Activated CD8-positive, alpha-beta memory T cell treated with anti-CD3 and anti-CD28 coated beads for 36 hours (primary cell): ENCODE data around the gene ZSCAN29. TPM values are rescaled to one million over a fixed set of nuclear protein-coding genes. Genes with fewer than 3 reads are reported as not detected.

ENCODE experiments used
- CTCF ChIA-PET: fragments of 350-600 bp; sonication (Branson Sonifier 250); formaldehyde crosslinking; loops from one replicate; lab custom pipeline; 2021; ENCODE audit warnings: antibody characterized with exemption; lab: Charles Lee
- POLR2A ChIA-PET: fragments of 350-600 bp; sonication (Branson Sonifier 250); formaldehyde crosslinking; loops from one replicate; lab custom pipeline; 2021; ENCODE audit warnings: antibody characterized with exemption; lab: Charles Lee
- total RNA-seq, 2 experiments: library from RNA; stranded (reverse); gene quantifications; one replicate each; pipeline ENCODE4 v1.2.3, GENCODE V29; 2021

ZSCAN29 gene
- total RNA-seq, 2 experiments from 2014 or later = 24.7 to 25.6 TPM

- POLR2A ChIA-PET = interaction anchor here (1.7 kb wide), 1 partner anchor 9 kb away, joined by 8 read pairs; the partner anchor contains the start of genes TUBGCP4 and ZSCAN29
- CTCF ChIA-PET = no interaction called here
These were observed 9.4 kb downstream of the ZSCAN29 start for GRCh38 chr15:43361313-43361903.

DNA sequence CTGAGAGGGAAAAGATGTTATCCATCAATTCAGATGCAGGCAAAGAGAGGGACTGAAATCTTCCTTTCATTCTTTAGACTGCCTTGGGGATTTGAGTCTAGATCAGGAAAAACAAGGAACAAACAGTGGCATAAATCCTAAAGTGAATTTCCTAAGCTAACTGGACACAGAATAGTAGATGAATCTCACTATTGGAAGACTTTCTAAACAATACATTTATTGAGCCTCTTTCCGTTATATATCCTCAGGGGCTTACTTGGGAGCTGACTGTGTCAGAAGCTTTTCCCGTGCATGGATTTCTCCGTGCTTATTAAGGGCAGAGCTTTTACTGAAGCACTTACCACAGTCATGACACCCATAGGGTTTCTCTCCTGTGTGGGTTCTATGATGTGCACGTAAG lies 10.0 kb downstream of the ZSCAN29 start:
- POLR2A ChIA-PET = interaction anchor here (1.7 kb wide), 1 partner anchor 10 kb away, joined by 8 read pairs; the partner anchor contains the start of genes TUBGCP4 and ZSCAN29
- CTCF ChIA-PET = no interaction called here

GRCh38 chr15:43352693-43353382 lies 18.0 kb downstream of the ZSCAN29 start:
- ChIA-PET CTCF (no interaction called here), POLR2A (no interaction called here)

DNA sequence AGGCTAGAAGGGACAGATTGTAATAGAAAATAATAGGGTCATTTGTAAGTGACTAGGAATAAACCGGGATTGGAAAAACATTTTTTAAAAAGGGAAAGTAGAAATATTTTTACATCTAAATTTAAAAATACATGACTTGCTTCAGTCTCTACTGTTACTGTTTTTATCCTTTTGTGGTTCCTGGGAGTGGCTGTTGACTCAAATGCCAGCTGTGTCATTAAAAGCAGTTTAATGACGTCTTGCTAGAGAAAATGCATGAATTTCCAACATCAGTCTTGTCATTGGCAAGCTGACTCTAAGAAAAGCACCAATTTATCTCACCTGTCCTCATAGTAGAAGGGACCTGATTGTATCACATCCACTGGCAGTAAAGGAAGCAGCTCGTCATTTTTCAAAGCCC lies 23.7 kb downstream of the ZSCAN29 start:
- ChIA-PET POLR2A (no interaction called here), CTCF (no interaction called here)

GRCh38 chr15:43346305-43346704 lies 24.5 kb downstream of the ZSCAN29 start:
- ChIA-PET POLR2A (no interaction called here), CTCF (no interaction called here)

DNA sequence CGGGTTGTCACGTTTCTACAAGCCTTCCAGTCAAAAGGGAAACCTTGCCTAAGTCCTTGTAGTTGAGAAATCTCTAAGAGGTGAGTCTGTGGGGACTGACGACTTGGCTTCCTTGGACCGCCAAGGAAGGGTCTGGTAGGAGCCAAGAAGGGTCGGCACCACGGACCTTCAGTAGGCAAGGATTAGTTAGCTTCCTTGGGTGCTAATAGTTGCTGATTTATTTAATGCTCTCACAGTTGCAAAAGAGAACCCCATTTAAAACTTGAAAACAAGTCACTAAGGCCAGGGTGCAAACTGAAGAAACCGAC lies 40.1 kb downstream of the ZSCAN29 start:
- POLR2A ChIA-PET = no interaction called here
- CTCF ChIA-PET = interaction anchor here (0.8 kb wide), 1 partner anchor 23 kb away, joined by 3 read pairs; no protein-coding TSS in a partner anchor

- CTCF ChIA-PET = interaction anchor here (0.8 kb wide), 1 partner anchor 23 kb away, joined by 3 read pairs; no protein-coding TSS in a partner anchor
These were observed 40.7 kb downstream of the ZSCAN29 start, which contains the start of gene LCMT2 for GRCh38 chr15:43329960-43330779. LCMT2 (minus strand) TSS chr15:43330573; CDS start chr15:43330489, 84 bp downstream.

GRCh38 chr15:43329217-43329959 lies 41.5 kb downstream of the ZSCAN29 start:
- CTCF ChIA-PET = no interaction called here
- POLR2A ChIA-PET = interaction anchor here (0.6 to 0.7 kb wide), 2 partner anchors 303 to 409 kb away, joined by 3 read pairs; no protein-coding TSS in a partner anchor

More at GRCh38 chr15:43329960-43330779, 40.7 kb downstream of the ZSCAN29 start, which contains the start of gene LCMT2:
- POLR2A ChIA-PET = interaction anchor here (0.7 kb wide), 1 partner anchor 410 kb away, joined by 3 read pairs; no protein-coding TSS in a partner anchor

- CTCF ChIA-PET = no interaction called here
These were observed 45.7 kb downstream of the ZSCAN29 start for GRCh38 chr15:43325039-43325684.

GRCh38 chr15:43318990-43319771 lies 51.7 kb downstream of the ZSCAN29 start:
- CTCF ChIA-PET = no interaction called here
- POLR2A ChIA-PET = no interaction called here

More at GRCh38 chr15:43325039-43325684, 45.7 kb downstream of the ZSCAN29 start:
- POLR2A ChIA-PET = no interaction called here

- ChIA-PET CTCF (no interaction called here), POLR2A (no interaction called here)
These were observed 53.2 kb downstream of the ZSCAN29 start for GRCh38 chr15:43317566-43318184.

DNA sequence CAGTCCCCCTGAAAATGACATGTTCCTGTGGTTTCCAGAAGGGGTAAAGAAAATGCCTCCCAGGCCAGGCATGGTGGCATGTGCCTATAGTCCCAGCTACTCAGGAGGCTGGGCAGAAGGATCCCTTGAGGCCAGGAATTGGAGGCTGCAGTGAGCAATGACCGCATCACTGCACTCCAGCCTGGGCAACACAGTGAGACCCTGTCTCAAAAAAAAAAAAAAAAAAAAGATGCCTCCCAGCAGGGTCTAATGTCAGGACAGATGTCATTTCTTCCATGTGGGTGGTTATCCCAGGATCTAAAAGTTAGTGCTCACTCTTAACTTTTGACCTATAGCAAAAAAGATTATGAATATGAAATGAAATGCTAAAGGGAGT lies 53.9 kb downstream of the ZSCAN29 start:
- ChIA-PET POLR2A (no interaction called here), CTCF (no interaction called here)

DNA sequence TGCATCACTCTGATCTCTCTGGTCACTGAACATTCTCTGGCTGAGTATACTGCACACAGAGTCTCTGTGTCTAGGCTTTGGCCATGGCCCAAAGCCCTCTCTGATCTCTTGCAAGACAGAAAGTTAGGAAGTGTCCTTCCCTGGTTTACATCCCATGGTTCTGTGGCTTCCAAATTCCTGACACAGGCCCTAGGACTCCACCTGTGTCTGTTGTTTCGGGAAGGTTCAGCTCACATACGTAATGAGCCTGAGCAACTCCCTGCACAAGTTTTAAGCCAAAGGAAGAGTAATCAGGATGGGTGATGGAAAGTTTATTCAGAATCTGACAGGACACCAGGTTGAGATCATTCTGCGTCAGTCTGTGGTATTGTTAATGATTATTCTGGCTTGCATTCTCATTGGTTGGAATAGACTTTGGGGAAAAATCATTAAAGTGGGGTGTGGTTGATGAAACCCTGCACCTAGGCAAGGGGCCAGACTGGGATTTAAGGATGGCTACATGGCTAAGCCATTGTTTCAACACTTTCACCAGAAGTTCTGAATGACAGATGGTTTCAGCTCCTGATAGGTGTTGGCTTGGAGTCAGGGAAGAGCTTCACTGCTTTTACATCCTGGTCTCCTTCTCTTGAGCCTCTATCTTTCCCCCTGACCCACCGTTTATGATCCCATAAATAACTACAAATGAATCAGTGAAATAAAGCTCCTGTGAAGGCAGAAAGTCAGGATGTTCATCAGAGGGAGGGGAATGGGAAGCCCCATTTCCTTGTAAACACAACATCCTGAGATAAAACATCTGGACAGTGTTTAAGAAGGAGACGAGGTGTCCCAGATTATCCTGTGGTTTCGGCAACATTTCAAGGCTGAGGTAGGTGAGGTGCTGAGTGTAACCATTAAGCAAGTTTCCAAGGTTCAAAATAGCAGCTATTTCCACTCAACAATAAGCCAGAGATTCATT lies 54.5 kb downstream of the ZSCAN29 start:
- CTCF ChIA-PET = no interaction called here
- POLR2A ChIA-PET = no interaction called here

- ChIA-PET CTCF (no interaction called here), POLR2A (no interaction called here)
These were observed 56.7 kb downstream of the ZSCAN29 start for GRCh38 chr15:43314171-43314570.

DNA sequence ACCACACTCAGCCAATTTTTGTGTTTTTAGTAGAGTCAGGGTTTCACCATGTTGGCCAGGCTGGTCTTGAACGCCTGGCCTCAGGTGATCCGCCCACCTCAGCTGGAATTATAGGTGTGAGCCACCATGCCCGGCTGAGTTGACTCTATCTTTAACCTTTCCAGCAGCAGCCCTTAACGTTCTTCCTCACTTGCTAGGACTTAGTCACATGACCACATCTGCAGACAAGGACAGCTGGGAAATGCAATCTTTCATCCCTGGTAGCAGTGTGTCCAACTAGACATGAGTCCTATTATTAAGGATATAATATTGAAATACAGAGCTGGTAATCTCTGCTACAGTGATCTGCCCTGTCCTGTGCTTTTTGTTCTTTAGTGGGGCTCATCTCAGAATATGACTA lies 58.5 kb downstream of the ZSCAN29 start:
- CTCF ChIA-PET = interaction anchor here (0.7 kb wide), 1 partner anchor 34 kb away, joined by 3 read pairs; no protein-coding TSS in a partner anchor

More for the DNA sequence above, 58.5 kb downstream of the ZSCAN29 start:
- POLR2A ChIA-PET = no interaction called here
